Trophoblast cell (in vitro differentiated cells and primary cell): ENCODE measurements around the gene GPR142.

ENCODE experiments used
- DNase-seq, 2 donors: peaks; one replicate each; pipeline ENCODE4 v3.0.0-alpha.2; 2016
- H2AFZ ChIP-seq: 2 replicates; pipeline ENCODE4 v1.6.1; 2013; ENCODE audit warnings: low read length, moderate library complexity, mild to moderate bottlenecking; ENCODE audit not compliant: insufficient read depth, poor library complexity
- H2AK5ac ChIP-seq: 2 replicates; pipeline ENCODE4 v1.6.1; 2013; ENCODE audit warnings: mild to moderate bottlenecking, low read length
- H2BK120ac ChIP-seq: 2 replicates; pipeline ENCODE4 v1.6.1; 2013; ENCODE audit warnings: low read length, mild to moderate bottlenecking, moderate library complexity; ENCODE audit not compliant: insufficient read depth, poor library complexity
- H2BK12ac ChIP-seq: 2 replicates; pipeline ENCODE4 v1.6.1; 2013; ENCODE audit warnings: mild to moderate bottlenecking, low read length, moderate library complexity
- H2BK5ac ChIP-seq: 2 replicates; pipeline ENCODE4 v1.6.1; 2013; ENCODE audit warnings: low read length, low read depth, moderate library complexity, mild to moderate bottlenecking; ENCODE audit not compliant: poor library complexity
- H3K14ac ChIP-seq: 2 replicates; pipeline ENCODE4 v1.6.1; 2013; ENCODE audit warnings: mild to moderate bottlenecking, low read length
- H3K18ac ChIP-seq: 2 replicates; pipeline ENCODE4 v1.6.1; 2013; ENCODE audit warnings: mild to moderate bottlenecking, low read length
- H3K23ac ChIP-seq: 2 replicates; pipeline ENCODE4 v1.6.1; 2013; ENCODE audit warnings: low read length
- H3K27ac ChIP-seq: 2 replicates; pipeline ENCODE4 v1.5.1; 2013; ENCODE audit warnings: low read depth, mild to moderate bottlenecking, inconsistent platforms, low read length, moderate library complexity
- H3K27me3 ChIP-seq: 2 replicates; pipeline ENCODE4 v1.6.1; 2013; ENCODE audit warnings: inconsistent platforms, mild to moderate bottlenecking, low read length, moderate library complexity; ENCODE audit not compliant: insufficient read depth
- H3K36me3 ChIP-seq, 2 experiments: 1 replicate in 1 of 2; 2 replicates in 1 of 2; pipeline ENCODE4 v1.6.1; 2013; ENCODE audit warnings: low read length in 2 of 2, mild to moderate bottlenecking in 2 of 2, moderate library complexity in 1 of 2; ENCODE audit not compliant: insufficient read depth in 2 of 2, control insufficient read depth in 1 of 2
- H3K4ac ChIP-seq: 2 replicates; pipeline ENCODE4 v1.6.1; 2013; ENCODE audit warnings: low read depth, mild to moderate bottlenecking, low read length, moderate library complexity
- H3K4me1 ChIP-seq, 2 experiments: 1 replicate in 1 of 2; 2 replicates in 1 of 2; pipeline ENCODE4 v1.6.1; 2013; ENCODE audit warnings: low read length in 2 of 2, mild to moderate bottlenecking in 2 of 2, moderate library complexity in 1 of 2; ENCODE audit not compliant: insufficient read depth in 2 of 2, control insufficient read depth in 1 of 2
- H3K4me2 ChIP-seq: 2 replicates; pipeline ENCODE4 v1.6.1; 2013; ENCODE audit warnings: inconsistent platforms, mild to moderate bottlenecking, low read length, moderate library complexity
- H3K4me3 ChIP-seq: 2 replicates; pipeline ENCODE4 v1.5.1; 2013; ENCODE audit warnings: mild to moderate bottlenecking, low read depth, low read length, inconsistent platforms
- H3K79me1 ChIP-seq: one replicate; pipeline ENCODE4 v1.6.1; 2013; ENCODE audit warnings: low read length
- H3K79me2 ChIP-seq: 2 replicates; pipeline ENCODE4 v1.6.1; 2013; ENCODE audit warnings: low read length, mild to moderate bottlenecking; ENCODE audit not compliant: control insufficient read depth, insufficient read depth, poor library complexity
- H3K9ac ChIP-seq: 2 replicates; pipeline ENCODE4 v1.6.1; 2013; ENCODE audit warnings: mild to moderate bottlenecking, low read length
- H3K9me3 ChIP-seq: 2 replicates; pipeline ENCODE4 v1.6.1; 2013; ENCODE audit warnings: low read depth, mild to moderate bottlenecking, control low read depth, inconsistent platforms, low read length; ENCODE audit not compliant: insufficient read depth
- H4K12ac ChIP-seq: 2 replicates; pipeline ENCODE4 v1.6.1; 2013; ENCODE audit warnings: low read depth, mild to moderate bottlenecking, low read length, moderate library complexity
- H4K8ac ChIP-seq: 2 replicates; pipeline ENCODE4 v1.6.1; 2013; ENCODE audit warnings: low read depth, mild to moderate bottlenecking, low read length, moderate library complexity
- H4K91ac ChIP-seq: one replicate; pipeline ENCODE4 v1.6.1; 2013; ENCODE audit warnings: low read depth, mild to moderate bottlenecking, low read length, moderate library complexity
- WGBS: extraction: QIAGEN DNeasy Blood & Tissue Kit; methylation state at CpG from one replicate; pipeline ENCODE4 v1.1.7; 2013; ENCODE audit warnings: missing lambda C conversion rate; ENCODE audit not compliant: insufficient read length, insufficient coverage; ENCODE audit errors: extremely low coverage; 5-methylcytosine and 5-hydroxymethylcytosine counted together

Gene GPR142

DNA sequence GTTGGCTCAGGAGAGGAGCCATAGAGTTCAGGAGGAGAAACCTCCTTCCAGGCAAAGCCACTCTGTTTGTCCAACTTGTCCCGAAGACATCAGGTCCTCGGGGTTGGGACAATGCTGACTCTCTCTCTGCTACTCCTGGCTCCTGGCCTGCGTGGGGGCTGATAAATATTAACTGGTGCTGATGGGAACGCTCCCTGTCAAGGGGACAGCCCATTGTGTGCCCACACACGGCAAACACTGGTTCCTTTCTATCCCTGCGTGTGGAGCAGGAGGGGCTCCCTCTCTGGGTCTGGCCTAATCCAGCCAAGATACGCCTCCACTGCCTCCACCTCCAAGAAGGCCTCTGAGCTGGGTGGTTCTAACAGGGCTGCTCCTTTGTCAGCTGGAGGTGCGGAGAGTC is 36.9 kb upstream of the GPR142 start:
- Histone ChIP-seq H4K91ac (no peak overlapping the region), H3K36me3 (no peaks in the 10 kb centered on the region), H3K27ac (no peak overlapping the region), H2AFZ (no peak overlapping the region), H3K27me3 (peaks cover 18% of the 10 kb centered on the region), H4K8ac (no peak overlapping the region), H2BK120ac (no peak overlapping the region), H3K4ac (no peak overlapping the region), H4K12ac (no peak overlapping the region), H3K18ac (no peak overlapping the region), H3K79me1 (no peaks in the 10 kb centered on the region), H3K79me2 (no peaks in the 10 kb centered on the region), H3K9me3 (peaks cover 3% of the 10 kb centered on the region), H3K23ac (no peak overlapping the region), H2BK5ac (no peak overlapping the region), H3K14ac (no peak overlapping the region), H3K4me1 (peaks cover 5 to 6% of the 10 kb centered on the region in 2 experiments), H2BK12ac (no peak overlapping the region), H2AK5ac (no peak overlapping the region), H3K9ac (no peak overlapping the region), H3K4me3 (no peak overlapping the region), H3K4me2 (no peak overlapping the region)
- DNase-seq: no peak
- WGBS: no CpG with 5 or more reads among the region's 8 CpGs

DNA sequence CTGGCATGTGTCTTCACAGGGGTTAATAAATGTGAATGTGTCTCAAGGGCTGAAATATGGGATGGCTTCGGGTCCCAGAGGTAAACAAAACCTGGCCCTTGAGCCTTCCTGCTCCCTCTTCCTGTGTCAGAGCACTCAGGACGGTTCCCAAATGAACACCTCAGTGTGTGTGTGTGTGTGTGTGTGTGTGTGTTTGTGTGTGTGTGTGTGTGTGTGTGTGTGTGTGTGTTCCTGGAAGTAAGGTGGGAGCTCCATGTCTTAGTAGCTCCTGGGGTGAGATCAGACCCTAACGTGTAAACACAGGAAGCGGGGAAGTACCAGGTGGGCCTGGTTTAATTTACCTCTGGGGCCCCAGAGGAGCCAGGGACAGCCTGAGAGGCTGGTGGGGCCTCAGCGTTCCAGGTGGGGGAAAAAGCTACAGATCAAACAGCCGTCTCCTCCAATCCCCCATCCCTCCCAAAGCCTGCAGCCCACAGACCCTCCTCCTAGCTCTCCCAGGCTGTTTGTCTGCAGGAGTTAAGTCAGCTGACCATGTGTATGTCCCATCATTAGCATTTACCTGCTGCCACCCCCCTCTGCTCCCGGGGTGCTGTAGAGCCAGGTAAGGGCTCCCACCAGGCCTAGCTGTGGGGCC is 35.2 kb upstream of the GPR142 start:
- no peak overlapping the region for H3K4me3 ChIP-seq
- H3K14ac ChIP-seq: no peak overlapping the region
- no peaks in the 10 kb centered on the region for H3K79me1 ChIP-seq
- no peak overlapping the region for H2AFZ ChIP-seq
- no peaks in the 10 kb centered on the region for H3K79me2 ChIP-seq
- H3K27me3 ChIP-seq: peaks cover under 1% of the 10 kb centered on the region
- no peak overlapping the region for H2BK5ac ChIP-seq
- DNase-seq: no peak
- no peak overlapping the region for H3K4me2 ChIP-seq
- H4K12ac ChIP-seq: no peak overlapping the region
- no peak overlapping the region for H2BK12ac ChIP-seq
- H3K9me3 ChIP-seq: no peaks in the 10 kb centered on the region
- H3K4ac ChIP-seq: no peak overlapping the region
- no peak overlapping the region for H3K18ac ChIP-seq
- no peak overlapping the region for H3K9ac ChIP-seq
- no CpG with 5 or more reads among the region's 7 CpGs for WGBS
- no peak overlapping the region for H4K8ac ChIP-seq
- no peaks in the 10 kb centered on the region for H3K4me1 ChIP-seq
- H2BK120ac ChIP-seq: no peak overlapping the region
- no peak overlapping the region for H3K23ac ChIP-seq
- H3K36me3 ChIP-seq: no peaks in the 10 kb centered on the region
- no peak overlapping the region for H4K91ac ChIP-seq
- no peak overlapping the region for H3K27ac ChIP-seq
- H2AK5ac ChIP-seq: no peak overlapping the region

DNA sequence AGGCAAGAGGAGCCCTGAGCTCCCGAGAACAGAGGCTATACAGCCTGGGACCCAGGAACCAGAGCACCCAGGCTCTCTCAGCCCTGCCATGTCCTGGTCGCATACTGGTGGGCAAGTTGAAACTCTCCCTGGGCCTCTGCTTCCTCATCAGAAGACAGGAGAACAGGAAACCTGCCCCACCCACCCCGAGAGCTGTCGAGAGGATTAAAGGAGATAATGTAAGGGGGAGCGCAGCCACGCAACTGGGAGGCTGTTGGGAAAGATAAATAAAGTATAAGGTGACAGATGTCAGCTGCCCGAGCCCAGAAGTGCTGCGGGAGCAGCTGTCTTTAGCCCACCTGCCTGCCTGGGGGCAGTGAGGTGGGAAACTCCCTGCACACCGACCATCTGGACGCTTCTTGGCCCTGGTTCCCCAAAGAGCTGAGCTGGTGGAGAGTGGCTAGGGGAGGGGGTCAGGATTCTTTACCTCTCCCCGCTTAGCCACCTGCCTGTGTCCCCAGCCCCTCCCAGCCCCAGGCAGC is 34.5 kb upstream of the GPR142 start:
- Histone ChIP-seq H3K27me3 (no peaks in the 10 kb centered on the region), H3K18ac (no peak overlapping the region), H3K14ac (no peak overlapping the region), H2AK5ac (no peak overlapping the region), H3K79me1 (no peaks in the 10 kb centered on the region), H3K23ac (no peak overlapping the region), H4K12ac (no peak overlapping the region), H3K27ac (no peak overlapping the region), H3K79me2 (no peaks in the 10 kb centered on the region), H3K4me2 (no peak overlapping the region), H3K9ac (no peak overlapping the region), H4K8ac (no peak overlapping the region), H3K9me3 (no peaks in the 10 kb centered on the region), H4K91ac (no peak overlapping the region), H3K36me3 (no peaks in the 10 kb centered on the region), H3K4ac (no peak overlapping the region), H3K4me3 (no peak overlapping the region), H2AFZ (no peak overlapping the region), H2BK120ac (no peak overlapping the region), H3K4me1 (no peaks in the 10 kb centered on the region), H2BK12ac (no peak overlapping the region), H2BK5ac (no peak overlapping the region)
- no CpG with 5 or more reads among the region's 11 CpGs for WGBS
- DNase-seq: no peak

DNA sequence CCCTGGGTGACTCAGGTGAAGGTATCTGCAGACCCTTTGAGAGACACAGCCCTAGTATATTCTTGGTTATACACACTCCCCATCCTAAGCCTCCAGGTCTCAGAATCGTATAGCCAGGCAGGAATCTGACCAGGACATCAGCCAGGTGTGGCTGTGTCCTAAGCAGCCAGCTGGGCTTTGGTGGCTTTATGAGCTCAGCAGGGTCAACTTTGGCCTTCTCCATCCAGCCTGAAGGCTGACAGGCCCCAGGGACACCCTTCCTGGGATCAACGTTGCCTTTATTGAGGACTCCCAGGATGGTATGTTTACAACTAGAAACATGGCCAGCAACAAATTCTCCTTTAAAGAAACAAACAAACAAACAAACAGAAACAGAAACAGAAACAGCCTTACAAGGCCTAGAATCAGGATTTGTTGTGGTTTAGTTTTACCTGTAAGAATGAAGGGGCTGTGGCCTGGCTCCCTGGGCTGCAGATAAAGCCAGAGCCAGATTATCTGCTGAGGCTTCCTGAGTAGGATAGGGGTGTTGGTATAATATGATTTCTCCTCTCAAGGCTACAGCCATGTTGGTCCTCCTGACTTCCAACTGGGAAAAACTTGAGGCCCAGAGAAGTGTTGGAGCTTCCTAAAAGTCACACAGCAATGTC is 32.8 kb upstream of the GPR142 start:
- WGBS: no CpG with 5 or more reads among the region's 2 CpGs
- H4K12ac ChIP-seq: no peak overlapping the region

More for the DNA sequence above, 32.8 kb upstream of the GPR142 start:
- Histone ChIP-seq H4K91ac (no peak overlapping the region), H3K9ac (no peak overlapping the region), H3K27me3 (no peaks in the 10 kb centered on the region), H2BK12ac (no peak overlapping the region), H3K18ac (no peak overlapping the region), H3K4me1 (no peaks in the 10 kb centered on the region), H3K14ac (no peak overlapping the region), H2BK120ac (no peak overlapping the region), H3K9me3 (no peaks in the 10 kb centered on the region), H3K4me3 (no peak overlapping the region), H2AFZ (no peak overlapping the region), H3K79me1 (no peaks in the 10 kb centered on the region), H3K4ac (no peak overlapping the region), H3K79me2 (no peaks in the 10 kb centered on the region), H2BK5ac (no peak overlapping the region), H2AK5ac (no peak overlapping the region), H4K8ac (no peak overlapping the region), H3K23ac (no peak overlapping the region), H3K27ac (no peak overlapping the region), H3K36me3 (no peaks in the 10 kb centered on the region), H3K4me2 (no peak overlapping the region)
- no peak for DNase-seq
